H1 (cell line): ENCODE measurements around the gene RANBP9. TPM values are rescaled to one million over a fixed set of nuclear protein-coding genes. Genes with fewer than 3 reads are reported as not detected.

Experiments
- ATF2 ChIP-seq: IDR thresholded peaks from 2 replicates; pipeline ENCODE4 v1.6.1; 2012; ENCODE audit warnings: low read length, inconsistent platforms
- ATF3 ChIP-seq: IDR thresholded peaks from 2 replicates; pipeline ENCODE4 v1.6.1; 2011; ENCODE audit warnings: low read depth, mild to moderate bottlenecking, low read length; ENCODE audit not compliant: insufficient read depth
- KDM1A ChIP-seq: fragments of 200-600, 300-600 bp; sonication (generic); IDR thresholded peaks from 2 replicates; pipeline ENCODE4 v1.7.1; 2016; ENCODE audit warnings: mild to moderate bottlenecking, low read length, borderline replicate concordance
- USF2 ChIP-seq: IDR thresholded peaks from 2 replicates; pipeline ENCODE4 v1.6.1; 2011; ENCODE audit warnings: low read length, improper control_type of control experiment
- polyA plus RNA-seq, 7 experiments: library from polyadenylated mRNA; depleted of rRNA in 3 of 7; stranded (reverse) in 5 of 7; unstranded in 2 of 7; fragments of >200 nt in 5 of 7; fragments of 200-250 nt in 2 of 7; gene quantifications; 1 replicate in 5 of 7; 2 replicates in 1 of 7; 4 replicates in 1 of 7; pipeline versions ENCODE4 v1.2.1 to v1.2.3, GENCODE V29; 2011 to 2013; ENCODE audit warnings: missing spikeins in 2 of 7, mixed read lengths in 2 of 7
- total RNA-seq: library from RNA; stranded (reverse); fragmentation: NEBNext Ultra II Directional; extraction: Animal tissue kit (Norgen Biotek cat#: 25700); gene quantifications from 2 replicates; pipeline ENCODE4 v1.2.1, GENCODE V29; 2021

Gene RANBP9
- total and polyA plus RNA-seq, 2 of the 8 experiments (the other 6 are each of a cell fraction or from before 2014, with no cell fraction given) = 13.0 to 36.7 TPM

GRCh38 chr6:13604135-13604534 lies 107.5 kb downstream of the RANBP9 start (continued):
- TF ChIP-seq ATF3 = no peak
- TF ChIP-seq ATF2 = no peak
- TF ChIP-seq USF2 = no peak
- TF ChIP-seq KDM1A = no peak
